ENCODE results near the gene ULK4.

The ULK4 gene

DNA sequence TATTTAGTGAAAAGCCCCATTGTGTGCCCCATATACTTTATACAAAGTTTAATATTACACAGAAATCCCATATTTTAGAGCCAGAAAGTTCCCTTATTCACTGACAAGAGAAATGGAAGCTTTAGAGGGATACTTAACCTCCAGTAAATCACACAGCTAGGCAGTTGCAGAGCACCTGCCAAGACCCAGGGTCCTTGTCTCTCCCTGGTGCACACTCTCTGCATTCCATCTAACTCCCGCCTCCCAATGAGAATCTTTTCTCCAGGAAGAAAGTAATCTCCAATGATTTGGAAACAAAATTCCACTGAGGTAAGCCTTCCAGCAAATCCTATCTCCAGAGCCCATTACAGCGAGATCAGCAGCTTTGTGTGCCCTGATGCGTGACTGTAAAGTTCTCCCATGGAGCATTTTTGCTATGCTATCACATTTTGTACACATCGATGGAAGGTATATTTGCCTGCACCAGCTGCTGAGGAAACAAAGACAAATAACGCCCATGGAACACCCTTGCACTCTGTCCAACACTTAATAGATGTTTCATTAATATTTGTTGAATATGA lies 41.4 kb downstream of the ULK4 start:
- no peak overlapping the region for H3K4me3 ChIP-seq (ENCODE audit: low read depth, low read length)
- in situ Hi-C loops (cut with HindIII; ENCODE audit: low pct_ligation_motif_present, low sequenced_read_pairs): loop anchor here (25.0 kb wide), 1 partner anchor 167 kb away; the partner anchor contains the start of gene TRAK1
- no peak overlapping the region for H3K27ac ChIP-seq
- H3K36me3 ChIP-seq (replicated peaks): no peaks in the 10 kb centered on the region
- DNase-seq: no peak
- TF ChIP-seq, protein P1, sequence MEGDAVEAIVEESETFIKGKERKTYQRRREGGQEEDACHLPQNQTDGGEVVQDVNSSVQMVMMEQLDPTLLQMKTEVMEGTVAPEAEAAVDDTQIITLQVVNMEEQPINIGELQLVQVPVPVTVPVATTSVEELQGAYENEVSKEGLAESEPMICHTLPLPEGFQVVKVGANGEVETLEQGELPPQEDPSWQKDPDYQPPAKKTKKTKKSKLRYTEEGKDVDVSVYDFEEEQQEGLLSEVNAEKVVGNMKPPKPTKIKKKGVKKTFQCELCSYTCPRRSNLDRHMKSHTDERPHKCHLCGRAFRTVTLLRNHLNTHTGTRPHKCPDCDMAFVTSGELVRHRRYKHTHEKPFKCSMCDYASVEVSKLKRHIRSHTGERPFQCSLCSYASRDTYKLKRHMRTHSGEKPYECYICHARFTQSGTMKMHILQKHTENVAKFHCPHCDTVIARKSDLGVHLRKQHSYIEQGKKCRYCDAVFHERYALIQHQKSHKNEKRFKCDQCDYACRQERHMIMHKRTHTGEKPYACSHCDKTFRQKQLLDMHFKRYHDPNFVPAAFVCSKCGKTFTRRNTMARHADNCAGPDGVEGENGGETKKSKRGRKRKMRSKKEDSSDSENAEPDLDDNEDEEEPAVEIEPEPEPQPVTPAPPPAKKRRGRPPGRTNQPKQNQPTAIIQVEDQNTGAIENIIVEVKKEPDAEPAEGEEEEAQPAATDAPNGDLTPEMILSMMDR (IDR thresholded peaks at IDR 0.05; ENCODE audit: low read depth, low read length, missing control alignments): no peak
- H3K27me3 ChIP-seq (replicated peaks): no peaks in the 10 kb centered on the region

DNA sequence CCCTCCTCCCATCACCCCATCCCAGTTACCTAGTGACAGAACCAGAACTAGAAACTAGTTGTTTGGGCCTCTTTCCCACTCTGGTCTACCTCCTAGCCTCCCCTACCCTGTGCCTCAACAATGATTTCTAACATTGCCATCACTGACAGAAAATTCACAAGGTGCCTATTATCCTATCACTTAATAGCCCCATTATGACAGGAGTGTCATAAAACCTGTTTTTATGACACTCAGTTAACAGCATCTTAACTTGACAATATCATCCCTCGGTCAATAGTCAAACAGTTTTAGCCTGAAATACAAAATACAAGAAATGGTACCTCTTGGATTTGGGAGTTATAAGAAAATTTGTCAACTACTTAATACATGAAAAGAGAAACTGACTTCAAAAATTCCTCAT lies 46.5 kb downstream of the ULK4 start:
- no peaks in the 10 kb centered on the region for H3K27me3 ChIP-seq (replicated peaks)
- in situ Hi-C loops (cut with HindIII; ENCODE audit: low pct_ligation_motif_present, low sequenced_read_pairs): loop anchor here (25.0 kb wide), 1 partner anchor 172 kb away; the partner anchor contains the start of gene TRAK1
- H3K27ac ChIP-seq: no peak overlapping the region
- H3K36me3 ChIP-seq (replicated peaks): no peaks in the 10 kb centered on the region
- H3K4me3 ChIP-seq (ENCODE audit: low read depth, low read length): no peak overlapping the region
- DNase-seq: no peak
- TF ChIP-seq, protein P1 (IDR thresholded peaks at IDR 0.05; ENCODE audit: low read depth, low read length, missing control alignments): no peak

DNA sequence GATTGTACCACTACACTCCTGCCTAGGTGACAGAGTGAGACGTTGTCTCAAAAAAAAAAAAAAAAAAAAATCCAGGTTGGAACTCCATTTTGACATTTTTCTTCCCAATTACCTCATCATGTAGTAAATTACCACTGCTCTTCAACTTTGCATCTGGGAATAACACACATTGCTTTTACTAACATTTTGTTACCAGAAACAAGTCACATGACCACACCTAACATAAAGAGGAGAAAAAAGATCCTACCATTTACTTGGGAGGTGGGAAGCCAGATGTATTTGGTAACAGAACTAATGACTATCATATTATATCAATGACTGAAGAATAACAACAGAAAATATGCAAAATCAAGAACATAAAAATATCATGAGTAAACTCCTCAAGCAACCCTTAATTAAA lies 49.6 kb downstream of the ULK4 start:
- Histone ChIP-seq H3K27ac (no peak overlapping the region), H3K4me3 (ENCODE audit: low read depth, low read length) (no peak overlapping the region), H3K27me3 (replicated peaks) (no peaks in the 10 kb centered on the region), H3K36me3 (replicated peaks) (no peaks in the 10 kb centered on the region)
- TF ChIP-seq, protein P1 (IDR thresholded peaks at IDR 0.05; ENCODE audit: low read depth, low read length, missing control alignments): no peak
- DNase-seq: no peak
- in situ Hi-C loops (cut with HindIII; ENCODE audit: low pct_ligation_motif_present, low sequenced_read_pairs): loop anchor here (25.0 kb wide), 1 partner anchor 175 kb away; the partner anchor contains the start of gene TRAK1

DNA sequence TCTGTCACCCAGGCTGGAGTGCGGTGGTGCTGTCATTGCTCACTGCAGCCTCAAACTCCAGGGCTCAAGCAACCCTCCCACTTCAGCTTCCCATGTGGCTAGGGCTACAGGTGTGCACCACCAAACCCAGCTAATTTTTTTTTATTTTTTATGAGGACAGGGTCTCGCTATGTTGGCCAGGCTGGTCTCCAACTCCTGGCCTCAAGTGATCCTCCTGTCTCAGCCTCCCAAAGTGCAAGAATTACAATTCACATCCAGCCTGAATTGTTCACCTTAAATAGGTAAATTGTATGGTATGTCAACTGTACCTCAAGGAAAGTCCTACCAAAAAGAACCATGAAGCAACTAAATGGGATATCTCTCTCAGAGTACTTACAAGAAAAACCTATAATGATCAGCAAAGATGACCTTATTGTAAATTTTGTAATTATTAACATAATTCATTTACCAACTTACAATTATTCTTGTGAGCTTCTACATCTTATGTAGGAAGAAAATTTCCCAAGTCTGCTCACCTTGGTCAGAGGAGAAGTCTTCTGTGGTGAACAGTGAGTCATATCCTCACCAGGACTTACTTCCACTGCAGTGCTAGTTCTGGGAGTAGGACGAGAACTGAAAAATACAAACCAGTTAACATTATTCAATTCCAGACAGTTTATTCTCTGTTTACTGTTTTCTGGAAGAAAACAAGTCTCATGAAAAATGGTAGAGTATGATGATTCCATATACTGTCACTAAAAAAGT lies 54.4 kb downstream of the ULK4 start:
- Histone ChIP-seq H3K4me3 (ENCODE audit: low read depth, low read length) (no peak overlapping the region), H3K27me3 (replicated peaks) (no peaks in the 10 kb centered on the region), H3K27ac (no peak overlapping the region), H3K36me3 (replicated peaks) (no peaks in the 10 kb centered on the region)
- DNase-seq: peak; percentile 31
- TF ChIP-seq, protein P1 (IDR thresholded peaks at IDR 0.05; ENCODE audit: low read depth, low read length, missing control alignments): no peak
- in situ Hi-C loops (cut with HindIII; ENCODE audit: low pct_ligation_motif_present, low sequenced_read_pairs): loop anchor here (25.0 kb wide), 1 partner anchor 180 kb away; the partner anchor contains the start of gene TRAK1

DNA sequence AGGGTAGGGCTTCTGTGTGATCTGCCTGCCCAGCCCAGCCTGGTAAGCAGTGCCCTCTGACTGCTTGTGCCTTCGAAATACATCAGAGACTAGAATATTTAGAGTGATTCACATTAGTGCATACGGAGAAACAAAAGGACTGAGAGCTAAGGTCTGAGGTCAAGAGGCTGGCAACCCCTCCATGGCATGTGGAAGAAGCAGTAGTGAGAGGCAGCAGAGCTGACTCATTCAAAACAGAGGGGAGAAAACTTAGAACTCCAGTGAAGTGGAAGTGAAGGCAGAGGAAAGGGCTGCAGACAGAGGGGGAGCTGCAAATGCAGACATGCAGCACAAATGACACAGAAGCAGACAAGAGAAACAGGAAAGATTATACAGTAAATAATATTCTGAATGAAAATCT lies 61.6 kb downstream of the ULK4 start:
- Histone ChIP-seq H3K36me3 (replicated peaks) (no peaks in the 10 kb centered on the region), H3K27me3 (replicated peaks) (no peaks in the 10 kb centered on the region), H3K4me3 (ENCODE audit: low read depth, low read length) (no peak overlapping the region), H3K27ac (no peak overlapping the region)
- DNase-seq: peak; percentile 24
- in situ Hi-C loops (cut with HindIII; ENCODE audit: low pct_ligation_motif_present, low sequenced_read_pairs): loop anchor here (25.0 kb wide), 1 partner anchor 187 kb away; the partner anchor contains the start of gene TRAK1
- TF ChIP-seq, protein P1 (IDR thresholded peaks at IDR 0.05; ENCODE audit: low read depth, low read length, missing control alignments): no peak

Measured in brain microvascular endothelial cell (primary cell).